HL-60 (cell line): Measurements from ENCODE around the gene TOR2A.
A peak's percentile ranks its signal among the peaks of the same experiment; 100 is the strongest.

Source experiments
- DNase-seq, 2 experiments: peaks; one replicate each; pipeline ENCODE4 v3.0.0-alpha.2; 2010 to 2020; ENCODE audit warnings: low read depth in 1 of 2, low spot score in 1 of 2
- H3K27ac ChIP-seq: fragments of 250-450 bp; sonication (Bioruptor Pico); replicated peaks from 2 replicates; pipeline ENCODE4 v1.5.1; 2020; ENCODE audit warnings: mild to moderate bottlenecking, moderate library complexity
- H3K27me3 ChIP-seq: fragments of 250-450 bp; sonication (Bioruptor Pico); 2 replicates; pipeline ENCODE4 v1.5.1; 2021; ENCODE audit warnings: mild to moderate bottlenecking, moderate library complexity; ENCODE audit not compliant: insufficient read depth, poor library complexity, severe bottlenecking
- H3K4me3 ChIP-seq: replicated peaks from 2 replicates; pipeline ENCODE4 v1.5.1; 2011; ENCODE audit warnings: mild to moderate bottlenecking, control low read depth, low read length; ENCODE audit not compliant: insufficient read depth
- GABPA ChIP-seq: IDR thresholded peaks from 2 replicates; pipeline ENCODE4 v1.6.1; 2012; ENCODE audit warnings: low read depth
- POLR2AphosphoS5 ChIP-seq: IDR thresholded peaks from 2 replicates; pipeline ENCODE4 v1.6.1; 2012; ENCODE audit warnings: low read depth
- SPI1 ChIP-seq: IDR thresholded peaks from 2 replicates; pipeline ENCODE4 v1.6.1; 2012; ENCODE audit warnings: low read depth, mild to moderate bottlenecking, borderline replicate concordance
- TF ChIP-seq, protein P1 (sequence below): IDR thresholded peaks from 2 replicates; pipeline ENCODE4 v1.6.1; 2012; ENCODE audit warnings: low read depth; ENCODE audit not compliant: insufficient replicate concordance
- TF ChIP-seq, protein P2 (sequence below): IDR thresholded peaks from one replicate; pipeline ENCODE4 v1.5.1; 2011; ENCODE audit warnings: low read length, control low read depth, inconsistent platforms; ENCODE audit not compliant: insufficient read depth

Gene TOR2A

DNA sequence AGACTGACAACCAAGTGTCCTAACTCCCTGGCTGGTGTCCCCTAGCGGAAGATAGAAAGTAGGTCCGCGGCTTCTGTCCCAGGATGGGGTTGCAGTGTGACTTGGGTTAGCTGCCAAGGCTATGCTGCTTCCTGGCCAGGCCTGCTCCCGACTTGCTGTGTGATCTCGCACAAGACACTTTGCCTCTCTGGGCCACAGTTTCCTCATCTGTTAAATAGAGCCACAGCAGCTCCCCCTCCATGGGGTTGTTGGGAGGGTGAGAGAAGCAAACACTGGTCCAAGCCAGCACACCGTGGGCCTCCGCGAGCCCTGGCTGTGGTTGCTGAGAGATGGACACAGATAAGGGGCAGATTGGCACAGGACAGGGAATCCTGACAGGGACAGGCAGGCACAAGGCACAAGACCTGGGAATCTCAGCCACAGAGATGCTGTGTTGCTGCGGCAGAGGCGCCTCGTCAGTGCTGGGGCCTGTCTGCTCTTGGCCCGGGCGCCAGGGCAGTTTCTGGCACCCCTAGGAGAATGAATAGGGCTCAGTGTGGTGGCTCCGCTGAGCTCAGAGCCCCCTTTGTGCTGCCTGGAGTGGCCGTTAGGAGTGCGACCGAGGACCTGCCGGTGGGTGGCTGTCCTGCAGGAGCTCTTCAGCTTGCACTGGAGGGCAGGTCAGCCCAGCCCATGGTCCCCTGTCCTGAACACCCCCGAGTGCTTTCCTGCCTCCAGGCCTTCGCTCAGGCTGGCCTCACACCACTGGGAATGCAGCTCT, 45.2 kb upstream of the TOR2A start:
- Histone ChIP-seq H3K27me3 (no peaks in the 10 kb centered on the region), H3K4me3 (no peak overlapping the region), H3K27ac (peak overlapping the region; percentile 96)
- no peak for DNase-seq
- TF ChIP-seq, protein P1, sequence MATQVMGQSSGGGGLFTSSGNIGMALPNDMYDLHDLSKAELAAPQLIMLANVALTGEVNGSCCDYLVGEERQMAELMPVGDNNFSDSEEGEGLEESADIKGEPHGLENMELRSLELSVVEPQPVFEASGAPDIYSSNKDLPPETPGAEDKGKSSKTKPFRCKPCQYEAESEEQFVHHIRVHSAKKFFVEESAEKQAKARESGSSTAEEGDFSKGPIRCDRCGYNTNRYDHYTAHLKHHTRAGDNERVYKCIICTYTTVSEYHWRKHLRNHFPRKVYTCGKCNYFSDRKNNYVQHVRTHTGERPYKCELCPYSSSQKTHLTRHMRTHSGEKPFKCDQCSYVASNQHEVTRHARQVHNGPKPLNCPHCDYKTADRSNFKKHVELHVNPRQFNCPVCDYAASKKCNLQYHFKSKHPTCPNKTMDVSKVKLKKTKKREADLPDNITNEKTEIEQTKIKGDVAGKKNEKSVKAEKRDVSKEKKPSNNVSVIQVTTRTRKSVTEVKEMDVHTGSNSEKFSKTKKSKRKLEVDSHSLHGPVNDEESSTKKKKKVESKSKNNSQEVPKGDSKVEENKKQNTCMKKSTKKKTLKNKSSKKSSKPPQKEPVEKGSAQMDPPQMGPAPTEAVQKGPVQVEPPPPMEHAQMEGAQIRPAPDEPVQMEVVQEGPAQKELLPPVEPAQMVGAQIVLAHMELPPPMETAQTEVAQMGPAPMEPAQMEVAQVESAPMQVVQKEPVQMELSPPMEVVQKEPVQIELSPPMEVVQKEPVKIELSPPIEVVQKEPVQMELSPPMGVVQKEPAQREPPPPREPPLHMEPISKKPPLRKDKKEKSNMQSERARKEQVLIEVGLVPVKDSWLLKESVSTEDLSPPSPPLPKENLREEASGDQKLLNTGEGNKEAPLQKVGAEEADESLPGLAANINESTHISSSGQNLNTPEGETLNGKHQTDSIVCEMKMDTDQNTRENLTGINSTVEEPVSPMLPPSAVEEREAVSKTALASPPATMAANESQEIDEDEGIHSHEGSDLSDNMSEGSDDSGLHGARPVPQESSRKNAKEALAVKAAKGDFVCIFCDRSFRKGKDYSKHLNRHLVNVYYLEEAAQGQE: no peak
- no peak for TF ChIP-seq POLR2AphosphoS5
- TF ChIP-seq, protein P2, sequence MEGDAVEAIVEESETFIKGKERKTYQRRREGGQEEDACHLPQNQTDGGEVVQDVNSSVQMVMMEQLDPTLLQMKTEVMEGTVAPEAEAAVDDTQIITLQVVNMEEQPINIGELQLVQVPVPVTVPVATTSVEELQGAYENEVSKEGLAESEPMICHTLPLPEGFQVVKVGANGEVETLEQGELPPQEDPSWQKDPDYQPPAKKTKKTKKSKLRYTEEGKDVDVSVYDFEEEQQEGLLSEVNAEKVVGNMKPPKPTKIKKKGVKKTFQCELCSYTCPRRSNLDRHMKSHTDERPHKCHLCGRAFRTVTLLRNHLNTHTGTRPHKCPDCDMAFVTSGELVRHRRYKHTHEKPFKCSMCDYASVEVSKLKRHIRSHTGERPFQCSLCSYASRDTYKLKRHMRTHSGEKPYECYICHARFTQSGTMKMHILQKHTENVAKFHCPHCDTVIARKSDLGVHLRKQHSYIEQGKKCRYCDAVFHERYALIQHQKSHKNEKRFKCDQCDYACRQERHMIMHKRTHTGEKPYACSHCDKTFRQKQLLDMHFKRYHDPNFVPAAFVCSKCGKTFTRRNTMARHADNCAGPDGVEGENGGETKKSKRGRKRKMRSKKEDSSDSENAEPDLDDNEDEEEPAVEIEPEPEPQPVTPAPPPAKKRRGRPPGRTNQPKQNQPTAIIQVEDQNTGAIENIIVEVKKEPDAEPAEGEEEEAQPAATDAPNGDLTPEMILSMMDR: no peak
- TF ChIP-seq SPI1: no peak
- no peak for TF ChIP-seq GABPA

DNA sequence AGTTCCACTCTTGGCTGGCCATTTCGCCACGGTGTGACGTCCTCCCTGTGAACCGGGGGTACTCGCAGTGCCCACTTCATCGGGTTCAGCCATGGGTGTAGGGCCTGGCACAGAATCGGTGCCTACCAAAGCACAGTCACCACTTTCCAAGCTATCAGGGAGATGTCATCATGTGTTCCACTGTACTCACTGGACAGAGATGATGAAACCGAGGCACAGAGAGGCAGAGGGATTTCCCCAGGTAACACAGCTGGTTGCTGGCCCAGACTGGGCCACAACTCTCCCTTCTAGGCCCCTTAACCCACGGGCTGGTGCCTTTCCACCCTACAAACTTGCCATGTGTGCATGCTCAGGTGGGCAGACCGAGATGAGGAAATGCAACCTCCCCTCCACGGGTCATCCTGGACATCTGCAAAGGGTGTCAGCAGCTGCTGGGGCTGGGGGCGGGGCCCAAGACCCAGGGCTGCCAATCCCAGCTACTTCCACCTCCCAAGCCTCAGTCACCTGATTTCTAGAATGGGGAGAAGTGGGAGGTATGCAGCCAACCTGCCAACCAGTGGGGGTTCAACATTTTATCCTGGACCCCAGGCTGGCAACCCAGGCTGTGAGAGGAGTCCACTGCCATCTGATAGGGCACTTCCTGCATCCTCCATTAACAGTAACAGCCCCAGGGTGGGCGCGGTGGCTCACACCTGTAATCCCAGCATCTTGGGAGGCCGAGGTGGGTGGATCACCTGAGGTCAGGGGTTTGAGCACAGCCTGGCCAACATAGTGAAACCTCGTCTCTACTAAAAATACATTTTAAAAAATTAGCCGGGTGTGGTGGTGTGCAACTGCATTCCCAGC, 44.3 kb upstream of the TOR2A start:
- peak in 1 of 2 experiments; percentile 73 for DNase-seq
- Histone ChIP-seq H3K4me3 (peak overlapping the region; percentile 80), H3K27ac (peak overlapping the region; percentile 96), H3K27me3 (no peaks in the 10 kb centered on the region)
- TF ChIP-seq POLR2AphosphoS5: peak; percentile 69
- peak; percentile 8; the same call in 1 of the 2 replicates for TF ChIP-seq SPI1
- TF ChIP-seq, protein P1: no peak

DNA sequence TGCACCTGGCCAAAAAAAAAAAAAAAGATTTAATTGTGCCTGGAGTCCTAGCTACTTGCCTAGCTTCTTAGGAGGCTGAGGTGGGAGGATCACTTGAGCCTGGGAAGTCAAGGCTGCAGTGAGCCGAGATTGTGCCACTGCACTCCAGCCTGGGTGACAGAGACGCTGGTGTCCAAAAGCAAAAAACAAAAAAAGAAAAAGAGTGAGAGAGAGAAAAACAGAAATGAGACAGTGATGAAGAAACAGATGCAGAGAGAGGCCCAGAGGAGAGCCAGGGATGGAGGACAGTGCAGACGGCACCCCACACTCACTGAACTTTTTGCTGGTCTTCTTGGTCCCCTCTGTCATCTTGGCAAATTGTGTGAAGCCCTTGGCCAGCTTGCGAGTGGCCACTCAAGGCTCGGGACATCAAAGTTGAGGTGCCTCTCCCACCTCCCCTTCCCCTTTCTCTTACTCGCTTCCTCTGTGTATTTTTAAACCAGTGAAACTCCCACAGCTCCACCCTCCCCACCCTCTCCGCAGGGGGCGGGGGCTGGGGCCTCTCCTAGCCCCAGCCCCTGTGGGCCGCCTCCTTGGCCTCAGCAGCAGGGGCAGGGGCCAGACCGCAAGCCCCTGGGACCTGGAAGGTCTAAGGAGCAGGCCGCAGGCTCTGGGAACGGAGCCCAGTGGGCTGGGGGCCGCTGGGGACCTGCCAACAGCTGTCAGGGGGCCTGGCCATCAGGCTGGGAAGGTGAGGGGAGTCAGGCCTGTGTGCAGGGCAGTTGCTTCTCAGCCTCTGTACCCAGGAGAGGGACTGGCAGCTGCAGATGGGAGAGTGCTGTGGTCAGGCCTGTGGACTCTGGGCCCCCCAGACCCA, 43.4 kb upstream of the TOR2A start, which contains the start of gene SH2D3C:
Gene SH2D3C (minus strand): TSS at position 387 of the 856 bp plus-strand sequence. CDS start 39 bp downstream, at position 348.
- H3K27ac ChIP-seq: peak within 1 kb of the TSS; percentile 96

More for the DNA sequence above, 43.4 kb upstream of the TOR2A start, which contains the start of gene SH2D3C:
- TF ChIP-seq, protein P2: no peak
- TF ChIP-seq GABPA (no peak), SPI1 (peak; percentile 62), POLR2AphosphoS5 (no peak)
- TF ChIP-seq, protein P1: no peak
- Histone ChIP-seq H3K27me3 (no peaks in the 10 kb centered on the region), H3K4me3 (peak within 1 kb of the TSS; percentile 80)
- DNase-seq: peak in 1 of 2 experiments; percentile 73
